Duodenal mucosa (tissue), 2 donors: ENCODE results near the gene LIMS2.

ENCODE experiments used
- H3K27ac ChIP-seq: one replicate; pipeline ENCODE4 v1.7.0; 2013; ENCODE audit warnings: low read depth, low read length
- H3K27me3 ChIP-seq, 2 donors: one replicate each; pipeline ENCODE4 v1.7.0; 2013; ENCODE audit warnings: low read length in 2 of 2, control low read depth in 1 of 2; ENCODE audit not compliant: insufficient read depth in 2 of 2, control insufficient read depth in 1 of 2
- H3K36me3 ChIP-seq, 2 donors: one replicate each; pipeline ENCODE4 v1.7.0; 2013; ENCODE audit warnings: low read length in 2 of 2, control low read depth in 1 of 2; ENCODE audit not compliant: insufficient read depth in 2 of 2, control insufficient read depth in 1 of 2
- H3K4me1 ChIP-seq, 2 donors: one replicate each; pipeline ENCODE4 v1.7.0; 2013; ENCODE audit warnings: low read length in 2 of 2, control low read depth in 1 of 2; ENCODE audit not compliant: insufficient read depth in 2 of 2, control insufficient read depth in 1 of 2
- H3K4me3 ChIP-seq, 2 donors: one replicate each; pipeline ENCODE4 v1.7.0; 2013; ENCODE audit warnings: low read length in 2 of 2, low read depth in 1 of 2
- H3K9ac ChIP-seq, 2 donors: one replicate each; pipeline ENCODE4 v1.7.0; 2013; ENCODE audit warnings: low read length in 2 of 2, low read depth in 1 of 2
- H3K9me3 ChIP-seq, 2 donors: one replicate each; pipeline ENCODE4 v1.7.0; 2013; ENCODE audit warnings: low read length in 2 of 2, control low read depth in 1 of 2; ENCODE audit not compliant: control insufficient read depth in 1 of 2

Gene LIMS2

DNA sequence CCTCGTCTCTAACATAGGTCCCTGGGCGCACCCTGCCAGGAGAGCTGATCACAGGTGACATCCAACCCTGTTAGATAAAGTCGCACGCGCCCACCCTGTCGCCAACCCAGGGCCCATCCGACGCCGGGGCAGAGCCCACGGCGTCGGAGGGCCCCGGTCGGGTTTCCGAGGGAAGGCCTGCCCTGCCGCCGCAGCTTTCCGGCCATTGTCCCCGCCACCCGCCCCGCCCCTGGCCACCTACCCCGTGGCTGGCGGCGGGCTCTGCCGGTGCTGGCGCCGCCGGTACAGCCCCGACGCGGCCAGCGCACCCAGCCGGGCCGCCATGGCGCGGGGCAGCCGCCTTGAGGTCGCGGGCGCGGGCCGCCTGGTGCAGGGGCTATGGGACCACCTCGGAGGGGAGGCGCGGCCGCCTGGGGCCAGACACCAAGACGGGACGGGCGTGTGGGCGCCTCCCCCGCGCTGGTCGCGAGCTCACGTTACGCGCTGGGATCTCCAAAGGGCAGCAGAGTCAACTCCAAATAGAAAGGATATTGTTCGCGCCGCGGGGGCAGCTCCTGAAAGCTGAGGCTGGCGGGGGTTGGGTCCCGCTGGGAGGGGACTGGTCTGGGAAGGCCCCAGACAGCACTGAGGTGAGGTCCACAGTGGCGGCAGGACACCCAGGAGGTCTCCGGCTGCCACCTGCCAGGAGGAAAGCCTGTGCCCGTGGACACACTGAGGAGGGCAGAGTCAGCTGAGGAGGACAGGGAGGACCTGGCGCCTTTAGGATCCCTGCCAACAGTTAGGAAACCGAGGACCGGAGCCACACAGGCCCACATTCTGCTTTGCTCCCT is 11.1 kb downstream of the LIMS2 start:
- H3K4me1 ChIP-seq, result peaks cover 0 to 7% of the 10 kb centered on the region in 2 donors
- H3K9ac ChIP-seq, result no peak overlapping the region

DNA sequence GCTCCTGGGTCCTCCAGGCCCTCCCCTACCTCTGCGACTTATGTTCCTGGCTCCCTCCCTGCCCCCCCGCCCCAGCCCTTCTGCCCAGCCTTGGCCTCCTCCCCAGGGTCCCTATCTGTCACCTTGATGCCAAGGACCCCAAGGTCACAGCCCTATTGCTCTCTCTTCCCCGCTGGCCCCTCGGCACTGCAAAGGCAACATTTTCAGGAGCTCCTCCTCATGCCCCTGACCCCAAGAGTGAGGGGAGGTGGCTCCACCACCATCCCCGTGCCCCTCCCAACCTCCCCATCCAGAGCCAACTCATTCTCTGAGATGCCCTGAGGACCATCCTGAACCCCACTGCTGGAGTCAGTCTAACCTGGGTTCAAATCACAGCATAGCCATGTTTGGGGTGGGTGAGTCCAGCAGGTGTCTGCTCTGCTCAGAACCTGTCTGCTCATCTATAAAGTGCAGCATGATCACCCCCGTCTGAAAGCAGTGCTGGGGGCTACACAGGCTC is 11.7 kb downstream of the LIMS2 start:
- Histone ChIP-seq H3K27ac (no peak overlapping the region), H3K9ac (no peak overlapping the region), H3K27me3 (peaks cover 15 to 29% of the 10 kb centered on the region in 2 donors), H3K4me3 (no peak overlapping the region), H3K36me3 (no peaks in the 10 kb centered on the region), H3K4me1 (peaks cover 0 to 13% of the 10 kb centered on the region in 2 donors), H3K9me3 (no peaks in the 10 kb centered on the region)

More for the DNA sequence above, 11.1 kb downstream of the LIMS2 start:
- H3K4me3 ChIP-seq, result peak overlapping the region in 1 of 2 donors; percentile 32
- no peaks in the 10 kb centered on the region for H3K9me3 ChIP-seq
- no peaks in the 10 kb centered on the region for H3K36me3 ChIP-seq
- peak overlapping the region; percentile 25 for H3K27ac ChIP-seq
- H3K27me3 ChIP-seq, result peaks cover 15 to 29% of the 10 kb centered on the region in 2 donors

DNA sequence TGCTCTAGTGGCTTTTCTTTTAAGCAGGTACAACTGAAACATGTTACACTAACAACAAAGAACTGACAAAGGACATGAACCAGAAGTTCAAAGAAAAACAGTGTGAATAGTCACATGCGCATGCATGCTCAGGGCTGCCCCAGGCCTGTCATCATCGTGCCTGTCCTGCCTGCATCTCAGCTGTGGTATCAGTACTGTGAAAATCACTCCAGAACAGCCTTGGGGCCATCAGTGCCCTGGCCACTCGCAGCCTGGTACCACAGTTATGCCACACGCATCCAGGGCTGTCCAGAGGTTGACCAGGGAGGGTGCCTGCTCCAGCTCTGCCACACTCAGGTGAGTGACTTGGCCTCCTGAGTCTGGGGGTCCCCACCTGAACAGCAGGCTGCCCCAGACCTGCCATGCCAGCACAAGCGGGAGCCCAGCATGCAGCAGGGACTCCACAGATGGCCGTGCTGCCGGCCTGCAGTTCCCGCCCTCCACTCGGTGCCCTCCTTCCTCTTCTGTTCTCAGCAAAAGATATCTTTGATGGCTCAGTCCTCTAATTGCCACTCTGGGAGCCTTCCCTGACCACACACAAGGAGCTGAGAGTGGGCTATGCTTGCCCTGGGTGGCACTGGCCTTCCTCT is 12.3 kb downstream of the LIMS2 start:
- Histone ChIP-seq H3K27ac (no peak overlapping the region), H3K4me1 (peaks cover 0 to 14% of the 10 kb centered on the region in 2 donors), H3K27me3 (peaks cover 15 to 29% of the 10 kb centered on the region in 2 donors), H3K9me3 (no peaks in the 10 kb centered on the region), H3K9ac (no peak overlapping the region), H3K36me3 (no peaks in the 10 kb centered on the region), H3K4me3 (no peak overlapping the region)

- Histone ChIP-seq H3K9ac (no peak overlapping the region), H3K9me3 (no peaks in the 10 kb centered on the region), H3K4me3 (no peak overlapping the region), H3K27me3 (peaks cover 15 to 29% of the 10 kb centered on the region in 2 donors), H3K4me1 (peaks cover 0 to 14% of the 10 kb centered on the region in 2 donors), H3K36me3 (no peaks in the 10 kb centered on the region), H3K27ac (no peak overlapping the region)
Measured at GRCh38 chr2:127661949-127662510, 13.3 kb downstream of the LIMS2 start.

GRCh38 chr2:127661072-127661649 is 14.2 kb downstream of the LIMS2 start:
- H3K36me3 ChIP-seq, result no peaks in the 10 kb centered on the region
- no peak overlapping the region for H3K27ac ChIP-seq
- H3K9ac ChIP-seq, result no peak overlapping the region
- peaks cover 15 to 29% of the 10 kb centered on the region in 2 donors for H3K27me3 ChIP-seq
- no peaks in the 10 kb centered on the region for H3K9me3 ChIP-seq
- peaks cover 0 to 14% of the 10 kb centered on the region in 2 donors for H3K4me1 ChIP-seq
- no peak overlapping the region for H3K4me3 ChIP-seq

DNA sequence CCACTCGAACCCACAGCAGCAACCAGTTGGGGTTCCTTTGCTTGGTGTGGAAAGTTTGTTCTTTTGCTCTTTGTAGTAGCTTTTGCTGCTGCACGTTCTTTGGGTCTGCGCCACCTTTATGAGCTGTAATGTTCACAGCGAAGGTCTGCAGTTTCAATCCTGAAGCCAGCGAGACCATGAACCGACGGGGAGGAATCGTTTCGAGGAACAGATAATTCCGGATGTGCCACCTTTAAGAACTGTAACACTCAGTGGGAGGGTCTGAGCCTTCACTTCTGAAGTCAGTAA is 15.1 kb downstream of the LIMS2 start:
- Histone ChIP-seq H3K4me3 (no peak overlapping the region), H3K9me3 (no peaks in the 10 kb centered on the region), H3K36me3 (no peaks in the 10 kb centered on the region), H3K4me1 (peaks cover 0 to 14% of the 10 kb centered on the region in 2 donors), H3K27me3 (peaks cover 15 to 22% of the 10 kb centered on the region in 2 donors), H3K27ac (no peak overlapping the region), H3K9ac (no peak overlapping the region)

DNA sequence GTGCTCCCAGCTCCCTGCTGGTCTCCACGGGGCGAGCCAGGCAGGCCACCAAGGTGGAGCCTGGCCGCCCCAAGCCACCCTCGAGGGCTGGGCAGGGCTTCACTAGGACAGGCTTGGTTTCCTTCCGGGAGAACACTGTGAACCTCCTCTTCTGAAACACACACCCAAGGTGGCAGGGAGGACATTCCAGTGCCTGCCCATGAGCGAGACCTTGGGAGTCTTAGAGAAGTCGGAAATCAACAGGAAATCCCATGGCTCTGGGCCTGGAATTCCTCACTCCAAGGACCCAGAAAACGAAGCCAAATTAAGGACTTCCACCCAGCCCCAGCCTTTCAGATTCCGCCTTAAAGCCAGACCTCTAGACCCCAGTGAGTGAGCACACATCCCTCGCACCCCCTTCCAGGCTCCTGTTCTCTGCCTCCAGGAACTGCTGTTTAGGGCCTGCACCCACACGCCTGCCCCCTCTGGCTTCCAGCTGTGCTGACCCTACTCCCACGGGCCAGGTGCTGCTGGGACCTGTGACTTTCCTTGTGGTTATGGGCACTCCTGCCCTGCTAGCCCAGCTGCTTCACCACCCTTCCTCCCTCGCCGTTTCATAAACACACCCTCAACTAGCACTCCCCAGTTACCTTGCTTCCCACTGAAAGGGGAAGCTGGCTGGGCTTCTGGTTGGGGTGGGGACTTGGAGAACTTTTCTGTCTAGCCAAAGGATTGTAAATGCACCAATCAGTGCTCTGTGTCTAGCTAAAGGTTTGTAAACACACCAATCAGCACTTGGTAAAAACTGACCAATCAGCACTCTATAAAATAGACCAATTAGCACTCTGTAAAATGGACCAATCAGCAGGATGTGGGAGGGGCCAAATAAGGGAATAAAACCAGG is 15.7 kb downstream of the LIMS2 start:
- H3K9ac ChIP-seq, result no peak overlapping the region
- H3K9me3 ChIP-seq, result no peaks in the 10 kb centered on the region
- H3K4me1 ChIP-seq, result peaks cover 0 to 14% of the 10 kb centered on the region in 2 donors
- H3K27me3 ChIP-seq, result peaks cover 12 to 16% of the 10 kb centered on the region in 2 donors
- H3K36me3 ChIP-seq, result no peaks in the 10 kb centered on the region
- H3K4me3 ChIP-seq, result no peak overlapping the region
- H3K27ac ChIP-seq, result no peak overlapping the region

- H3K9ac ChIP-seq, result no peak overlapping the region
- H3K36me3 ChIP-seq, result no peaks in the 10 kb centered on the region
- no peaks in the 10 kb centered on the region for H3K9me3 ChIP-seq
- H3K27ac ChIP-seq, result no peak overlapping the region
- H3K27me3 ChIP-seq, result peaks cover 9 to 11% of the 10 kb centered on the region in 2 donors
- H3K4me3 ChIP-seq, result no peak overlapping the region
- H3K4me1 ChIP-seq, result peaks cover 0 to 14% of the 10 kb centered on the region in 2 donors
Measured at GRCh38 chr2:127658641-127659407, 16.5 kb downstream of the LIMS2 start.

GRCh38 chr2:127658146-127658545 is 17.2 kb downstream of the LIMS2 start:
- Histone ChIP-seq H3K27ac (no peak overlapping the region), H3K27me3 (peaks cover 2 to 5% of the 10 kb centered on the region in 2 donors), H3K36me3 (no peaks in the 10 kb centered on the region), H3K4me3 (no peak overlapping the region), H3K4me1 (peaks cover 0 to 14% of the 10 kb centered on the region in 2 donors), H3K9me3 (no peaks in the 10 kb centered on the region), H3K9ac (no peak overlapping the region)
